ENCODE measurements around the gene CSNK1G1. TPM values are rescaled to one million over a fixed set of nuclear protein-coding genes. Genes with fewer than 3 reads are reported as not detected.
A peak's percentile ranks its signal among the peaks of the same experiment; 100 is the strongest.
"Not testable (repeated sequence)": the region's sequence is repeated elsewhere in the genome, so short reads cannot be mapped to it uniquely, and the experiment has no call there.

Gene CSNK1G1
- 26.3 TPM for polyA plus RNA-seq (ENCODE audit: insufficient read length)
- long read RNA-seq, donor 1, full-length matches to known transcripts: 4 of 4 reads
- long read RNA-seq, donor 1, partial matches to known transcripts: 0 of 4 reads
- long read RNA-seq, donor 1, other reads (novel, unspliced or antisense): 0 of 4 reads
- long read RNA-seq, donor 2, full-length matches to known transcripts: 1 of 1 reads
- long read RNA-seq, donor 2, partial matches to known transcripts: 0 of 1 reads
- long read RNA-seq, donor 2, other reads (novel, unspliced or antisense): 0 of 1 reads
- long read RNA-seq, donor 3, full-length matches to known transcripts: 2 of 2 reads
- long read RNA-seq, donor 3, partial matches to known transcripts: 0 of 2 reads
- long read RNA-seq, donor 3, other reads (novel, unspliced or antisense): 0 of 2 reads
- long read RNA-seq, donor 4: 0 reads
- long read RNA-seq, donor 5, full-length matches to known transcripts: 2 of 19 reads
- long read RNA-seq, donor 5, partial matches to known transcripts: 17 of 19 reads
- long read RNA-seq, donor 5, other reads (novel, unspliced or antisense): 0 of 19 reads
- long read RNA-seq, donor 6, full-length matches to known transcripts: 2 of 2 reads
- long read RNA-seq, donor 6, partial matches to known transcripts: 0 of 2 reads
- long read RNA-seq, donor 6, other reads (novel, unspliced or antisense): 0 of 2 reads
- long read RNA-seq, donor 7, full-length matches to known transcripts: 4 of 4 reads
- long read RNA-seq, donor 7, partial matches to known transcripts: 0 of 4 reads
- long read RNA-seq, donor 7, other reads (novel, unspliced or antisense): 0 of 4 reads
- long read RNA-seq, donor 8, partial matches to known transcripts: 0 of 3 reads
- long read RNA-seq, donor 8, other reads (novel, unspliced or antisense): 0 of 3 reads

DNA sequence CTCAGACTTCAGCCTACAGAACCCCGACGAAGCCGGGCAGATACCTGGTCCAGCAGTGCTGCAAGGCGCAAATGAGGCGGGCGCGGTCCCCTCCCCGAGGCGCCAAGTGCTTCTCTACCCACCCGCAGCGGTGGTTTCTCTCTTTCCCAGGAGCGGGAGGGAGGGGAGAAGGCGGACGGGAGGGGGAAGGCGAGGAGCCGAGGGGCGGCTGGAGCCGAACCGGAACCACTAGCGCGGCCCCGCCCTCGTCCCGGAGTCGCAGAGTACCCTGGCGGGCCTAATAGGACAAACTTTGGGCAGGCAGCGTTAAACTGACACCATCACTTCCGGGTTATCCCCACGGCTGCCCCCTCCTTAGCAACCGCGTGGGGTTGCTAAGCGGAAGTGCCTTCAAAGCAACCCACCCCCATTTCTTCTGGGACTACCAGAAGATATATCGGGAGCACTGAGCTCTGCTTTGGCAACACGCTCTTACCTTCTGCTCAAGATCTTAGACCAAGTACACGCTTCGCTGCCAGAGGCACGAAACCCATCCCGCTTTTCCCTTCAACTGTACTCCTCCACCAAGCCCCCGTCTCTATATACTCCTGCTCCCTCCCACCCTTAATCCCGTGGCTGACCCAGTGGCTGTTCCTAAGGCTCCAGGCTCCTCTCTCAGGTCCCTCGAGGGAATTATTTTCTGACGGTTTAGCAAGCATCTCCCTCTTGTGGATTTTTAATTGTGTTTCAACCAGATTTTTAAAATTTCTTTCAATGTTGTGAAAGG lies at the start of gene CSNK1G1:
Gene CSNK1G1 (minus strand): TSS at position 230 of the 766 bp plus-strand sequence. CDS start 55,674 bp downstream, outside the sequence.
- peak; percentile 98 for DNase-seq

DNA sequence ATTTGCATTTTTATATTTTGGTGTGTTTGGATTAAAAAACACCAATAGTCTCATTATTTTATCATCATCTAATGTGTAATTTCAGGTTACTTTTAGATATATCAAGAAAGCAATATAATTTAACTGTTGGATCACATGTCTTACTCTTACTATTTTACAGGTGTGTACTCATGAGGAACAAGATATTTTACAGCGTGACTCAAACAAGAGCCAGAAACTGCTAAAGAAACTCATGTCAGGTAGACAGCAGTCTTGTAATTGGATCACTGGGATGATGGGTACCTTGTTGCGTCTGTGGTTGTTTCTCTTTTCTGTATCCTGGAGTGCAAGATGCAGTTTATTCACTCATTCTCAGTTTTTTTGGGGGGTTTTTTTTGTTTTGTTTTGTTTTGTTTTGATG lies 44.6 kb upstream of the CSNK1G1 start:
- DNase-seq: no peak

DNA sequence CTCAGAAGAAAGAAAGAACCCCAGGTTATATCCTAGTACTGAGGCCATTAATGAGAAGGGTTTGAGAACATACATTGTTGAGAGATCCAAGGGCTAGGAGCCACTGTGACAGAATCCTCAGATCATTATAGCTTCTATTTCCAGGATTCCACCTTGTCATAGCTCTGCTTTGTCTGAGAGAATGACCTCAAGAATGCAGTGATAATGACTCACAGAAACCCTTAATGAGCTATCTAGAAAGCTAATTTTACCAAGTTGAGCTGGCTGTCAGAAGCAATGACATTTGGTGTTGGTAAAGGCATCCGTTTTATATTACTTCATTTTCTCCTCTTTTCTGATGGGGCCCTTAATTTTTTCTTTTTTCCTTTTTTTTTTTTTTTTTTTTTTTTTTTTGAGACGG lies 42.6 kb upstream of the CSNK1G1 start:
- no peak for DNase-seq

DNA sequence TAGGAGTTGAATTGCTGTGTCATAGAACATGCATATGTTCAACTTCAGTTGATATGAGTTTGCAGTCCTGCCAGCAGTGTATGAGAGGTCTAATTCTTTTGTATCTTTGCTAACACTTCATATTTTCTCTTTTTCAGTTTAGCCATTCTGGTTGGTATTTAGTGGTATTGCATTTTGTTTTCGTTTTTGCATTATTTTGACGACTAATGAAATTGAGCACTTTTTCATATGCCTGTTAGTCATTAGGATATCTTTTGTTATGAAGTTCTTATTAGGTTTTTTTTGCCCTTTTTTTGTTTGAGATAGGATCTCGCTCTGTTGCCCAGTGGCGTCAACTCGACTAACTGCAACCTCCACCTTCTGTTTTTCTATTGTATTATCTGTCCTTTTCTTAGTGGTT lies 40.8 kb upstream of the CSNK1G1 start:
- no peak for DNase-seq

DNA sequence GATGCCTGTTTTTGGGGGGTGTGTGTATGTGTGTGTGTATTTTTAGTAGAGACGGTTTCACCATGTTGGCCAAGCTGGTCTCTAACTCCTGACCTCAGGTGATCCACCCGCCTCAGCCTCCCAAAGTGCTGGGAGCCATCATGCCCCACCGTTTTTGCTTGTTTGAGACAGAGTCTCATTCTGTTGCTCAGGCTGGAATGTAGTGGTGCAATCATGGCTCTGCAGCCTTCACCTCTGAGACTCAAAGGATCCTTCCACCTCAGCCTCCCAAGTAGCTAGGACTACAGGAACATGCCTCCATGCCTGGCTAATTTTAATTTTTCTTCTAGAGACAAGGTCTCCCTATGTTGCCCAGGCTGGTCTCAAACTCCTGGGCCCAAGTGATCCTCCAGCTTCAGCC lies 36.5 kb upstream of the CSNK1G1 start:
- DNase-seq: not testable (repeated sequence)

DNA sequence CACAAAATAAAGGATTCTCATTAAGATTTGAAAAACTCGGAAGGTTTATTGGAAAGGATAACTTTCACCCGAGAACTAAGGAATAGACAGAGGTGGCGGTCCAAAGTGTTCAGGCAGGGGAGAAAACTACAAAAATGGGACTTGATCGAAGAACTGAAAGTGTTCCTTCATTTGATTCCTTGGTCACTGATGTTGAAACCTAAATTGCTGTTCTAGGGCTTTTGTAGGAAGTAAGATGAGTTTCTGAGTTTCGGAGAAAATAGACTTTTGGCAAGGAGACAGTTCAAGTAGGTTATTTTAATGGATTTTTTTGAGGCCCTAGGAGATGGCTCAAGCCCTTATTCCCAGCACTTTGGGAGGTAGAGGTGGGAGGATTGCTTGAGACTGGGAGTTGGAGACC lies 33.1 kb upstream of the CSNK1G1 start:
- no peak for DNase-seq

DNA sequence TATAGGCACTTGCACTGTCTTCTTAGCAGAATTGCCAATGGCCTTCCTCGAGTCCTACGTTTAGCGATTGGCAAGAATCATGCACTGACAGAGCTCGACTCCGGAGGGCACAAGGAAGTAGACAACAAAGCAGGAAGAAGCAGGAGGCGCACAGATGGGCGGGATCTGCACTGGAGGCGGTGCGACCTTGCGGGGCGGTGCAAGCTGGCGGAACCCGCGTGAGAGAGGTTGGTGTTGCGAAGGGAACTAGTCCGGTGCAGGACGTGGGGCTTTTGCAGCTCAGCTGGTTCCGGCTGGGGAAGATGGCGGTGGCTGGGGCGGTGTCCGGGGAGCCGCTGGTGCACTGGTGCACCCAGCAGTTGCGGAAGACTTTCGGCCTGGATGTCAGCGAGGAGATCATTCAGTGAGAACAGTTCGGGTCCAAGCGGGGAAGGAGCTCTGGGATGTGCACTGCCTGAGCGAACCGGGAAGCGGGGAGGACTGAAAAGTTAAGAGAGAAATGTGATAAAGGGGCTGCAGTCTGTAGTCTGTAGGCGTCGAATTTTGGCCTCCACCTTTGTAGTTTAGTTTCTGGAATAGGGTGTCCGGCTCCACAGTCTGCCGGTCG lies 31.7 kb upstream of the CSNK1G1 start, which contains the start of gene TRIP4:
Gene TRIP4 (plus strand): TSS at position 275 of the 607 bp plus-strand sequence. CDS start 28 bp downstream, at position 303.
- peak; percentile 90 for DNase-seq

DNA sequence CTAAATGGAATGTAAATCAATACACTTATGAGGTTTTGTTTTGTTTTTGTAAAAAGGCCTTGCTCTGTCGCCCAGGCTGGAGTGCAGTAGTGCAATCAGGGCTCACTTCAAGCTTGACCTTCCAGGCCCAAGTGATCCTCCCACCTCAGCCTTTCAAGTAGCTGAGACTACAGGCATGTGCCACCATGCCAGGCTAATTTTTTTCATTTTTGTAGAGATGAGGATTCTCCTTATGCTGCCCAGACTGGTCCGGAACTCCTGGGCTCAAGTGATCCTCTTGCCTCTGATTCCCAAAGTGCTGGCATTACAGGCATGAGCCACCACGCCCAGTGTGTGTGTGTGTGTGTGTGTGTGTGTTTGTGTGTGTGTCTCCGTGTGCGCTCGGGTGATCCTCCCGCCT lies 30.3 kb upstream of the CSNK1G1 start:
- no peak for DNase-seq

DNA sequence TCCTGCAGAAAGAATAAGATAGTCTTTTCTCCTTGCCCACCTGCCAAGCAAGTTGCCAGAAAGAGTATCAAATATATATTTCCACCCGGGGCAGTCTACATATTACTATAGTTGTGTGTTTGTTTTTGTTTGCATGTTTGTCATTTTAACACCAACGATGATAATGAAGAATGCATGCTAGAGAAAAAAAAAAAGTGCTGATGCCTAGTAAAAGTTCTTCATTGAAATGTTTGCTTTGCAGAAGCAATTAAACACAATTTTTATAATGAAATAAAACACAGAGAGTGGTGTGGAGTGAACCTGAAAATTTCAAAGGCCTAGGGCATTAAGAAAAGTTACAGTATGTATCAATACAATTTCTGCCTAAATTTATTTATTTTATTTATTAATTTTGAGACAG lies 27.8 kb upstream of the CSNK1G1 start:
- DNase-seq: no peak

DNA sequence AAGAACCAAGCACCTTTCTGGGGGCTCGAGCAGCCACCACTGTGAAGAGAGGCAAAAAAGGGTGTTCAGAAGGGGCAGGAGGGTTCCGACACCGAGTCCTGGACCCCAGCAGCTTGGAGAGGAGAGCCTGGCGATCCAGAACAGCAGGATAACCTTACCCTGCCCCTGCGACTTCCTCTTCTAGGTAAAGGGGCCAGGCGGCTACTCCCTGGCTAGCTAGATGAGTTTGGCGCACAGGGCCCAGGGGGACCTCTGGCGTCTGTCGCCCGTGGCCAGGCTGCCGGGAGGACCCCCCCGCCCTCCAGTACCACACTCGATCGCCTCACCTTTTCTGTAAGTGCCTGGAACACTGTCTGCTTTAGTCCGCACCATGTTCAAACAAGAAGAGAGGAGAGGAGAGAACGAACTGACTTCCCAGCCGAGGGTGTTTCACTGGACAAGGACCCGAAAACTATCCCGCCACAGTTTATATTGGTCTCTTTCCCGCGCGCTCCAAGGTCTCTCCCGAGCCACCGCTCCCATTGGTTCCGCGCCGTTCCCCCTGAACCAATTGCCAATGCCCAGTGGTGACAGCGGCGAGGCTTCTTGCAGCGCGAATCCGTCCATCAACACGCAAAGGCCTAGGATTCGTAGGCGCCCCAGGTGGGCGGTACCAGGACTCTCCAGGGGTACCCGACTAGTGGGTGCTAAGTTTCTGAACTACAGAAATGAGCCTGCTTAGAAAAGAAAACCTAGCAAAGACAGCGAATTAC lies 25.2 kb upstream of the CSNK1G1 start, which contains the start of gene PCLAF:
Gene PCLAF (minus strand): TSS at position 442 of the 752 bp plus-strand sequence. CDS start 70 bp downstream, at position 372.
- DNase-seq: peak; percentile 94

DNA sequence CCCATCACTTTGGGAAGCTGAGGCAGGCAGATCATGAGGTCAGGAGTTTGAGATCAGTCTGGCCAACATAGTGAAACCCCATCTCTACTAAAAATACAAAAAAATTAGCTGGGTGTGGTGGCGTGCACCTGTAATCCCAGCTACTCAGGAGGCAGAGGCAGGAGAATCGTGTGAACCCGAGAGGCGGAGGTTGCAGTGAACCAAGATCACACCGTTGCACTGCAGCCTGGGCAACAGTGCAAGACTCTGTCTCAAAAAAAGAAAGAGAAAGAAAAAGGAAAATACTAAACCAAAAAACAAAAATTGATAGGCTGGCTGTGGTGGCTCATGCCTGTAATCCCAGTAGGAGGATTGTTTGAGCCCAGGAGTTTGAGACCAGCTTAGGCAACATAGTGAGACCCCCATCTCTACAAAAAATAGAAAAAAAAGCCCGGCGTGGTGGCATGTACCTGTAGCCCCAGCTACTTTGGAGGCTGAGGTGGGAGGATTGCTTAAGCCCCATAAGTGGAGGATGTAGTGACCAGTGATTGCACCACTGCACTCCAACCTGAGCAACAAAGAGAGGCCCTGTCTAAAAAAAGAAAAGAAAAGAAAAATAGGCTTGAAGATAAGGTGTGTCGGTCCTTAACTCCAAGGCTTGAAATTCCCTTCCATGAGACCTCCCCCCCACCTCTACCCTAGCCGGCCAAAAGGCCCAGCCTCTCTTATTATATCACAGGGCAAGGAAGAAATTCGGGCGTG lies 24.3 kb upstream of the CSNK1G1 start:
- DNase-seq: not testable (repeated sequence)

DNA sequence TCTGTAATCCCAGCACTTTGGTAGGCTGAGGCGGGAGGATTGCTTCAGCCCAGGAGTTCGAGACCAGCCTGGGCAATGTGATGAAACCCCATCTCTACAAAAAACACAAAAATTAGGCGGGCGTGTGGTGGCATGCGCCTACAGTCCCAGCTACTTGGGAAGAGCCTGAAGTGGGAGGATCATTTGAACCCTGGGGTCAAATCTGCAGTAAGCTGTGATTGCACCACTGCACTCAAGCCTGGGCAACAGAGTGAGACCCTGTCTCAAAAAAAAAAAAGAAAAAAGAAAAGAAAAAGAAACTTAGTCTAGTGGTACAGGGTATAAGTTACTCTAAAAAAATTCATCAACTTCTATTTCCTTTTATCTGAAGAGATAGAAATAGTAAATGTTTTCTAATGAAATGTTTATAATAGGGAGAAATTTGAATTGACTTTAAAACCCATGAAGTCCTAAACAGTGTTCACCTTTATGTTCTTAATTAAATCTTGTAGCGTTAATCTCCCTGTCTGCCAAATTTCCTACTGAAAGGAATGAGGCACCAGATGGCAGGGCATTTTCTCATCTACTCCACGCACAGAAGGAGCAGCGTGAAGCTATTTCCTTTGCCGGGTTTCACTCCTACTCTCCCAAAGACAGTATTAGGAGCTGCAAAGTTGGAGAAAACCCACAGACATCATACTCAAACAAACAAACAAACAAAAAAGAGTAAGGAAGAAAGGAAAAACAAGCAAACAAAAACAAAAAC lies 23.4 kb upstream of the CSNK1G1 start:
- no peak for DNase-seq

DNA sequence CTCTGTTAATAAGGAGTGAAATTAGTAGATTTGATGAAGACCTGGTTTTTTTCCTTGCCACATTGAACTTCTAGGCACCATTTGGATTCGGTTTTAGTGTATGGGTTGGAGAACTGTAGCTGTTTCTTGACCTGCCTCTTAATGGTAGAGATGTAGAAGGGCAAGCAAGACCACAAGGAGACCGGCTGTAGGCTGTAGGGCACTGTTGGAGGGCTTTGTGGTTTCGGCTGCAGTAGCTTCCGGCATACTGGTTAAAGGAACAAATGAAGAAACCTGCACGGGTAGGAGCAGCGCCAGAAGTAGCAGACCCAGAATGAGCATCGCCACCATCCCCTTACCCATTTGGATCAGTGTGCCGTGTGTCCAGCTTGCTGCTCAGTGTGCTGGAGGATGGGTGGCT lies 17.4 kb upstream of the CSNK1G1 start:
- DNase-seq: no peak

DNA sequence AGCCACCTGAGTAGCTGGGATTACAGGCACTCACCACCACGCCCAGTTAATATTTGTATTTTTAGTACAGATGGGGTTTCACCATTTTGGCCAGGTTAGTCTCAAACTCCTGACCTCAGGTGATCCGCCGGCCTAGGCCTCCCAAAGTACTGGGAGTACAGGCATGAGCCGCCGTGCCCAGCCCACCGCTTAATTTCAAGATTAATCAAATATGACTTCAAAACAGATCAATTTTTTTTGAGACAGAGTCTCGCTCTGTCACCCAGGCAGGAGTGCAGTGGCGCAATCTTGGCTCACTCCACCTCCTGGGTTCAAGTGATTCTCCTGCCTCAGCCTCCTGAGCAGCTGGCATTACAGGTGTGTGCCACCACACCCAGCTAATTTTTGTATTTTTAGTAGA lies 15.4 kb upstream of the CSNK1G1 start:
- not testable (repeated sequence) for DNase-seq

DNA sequence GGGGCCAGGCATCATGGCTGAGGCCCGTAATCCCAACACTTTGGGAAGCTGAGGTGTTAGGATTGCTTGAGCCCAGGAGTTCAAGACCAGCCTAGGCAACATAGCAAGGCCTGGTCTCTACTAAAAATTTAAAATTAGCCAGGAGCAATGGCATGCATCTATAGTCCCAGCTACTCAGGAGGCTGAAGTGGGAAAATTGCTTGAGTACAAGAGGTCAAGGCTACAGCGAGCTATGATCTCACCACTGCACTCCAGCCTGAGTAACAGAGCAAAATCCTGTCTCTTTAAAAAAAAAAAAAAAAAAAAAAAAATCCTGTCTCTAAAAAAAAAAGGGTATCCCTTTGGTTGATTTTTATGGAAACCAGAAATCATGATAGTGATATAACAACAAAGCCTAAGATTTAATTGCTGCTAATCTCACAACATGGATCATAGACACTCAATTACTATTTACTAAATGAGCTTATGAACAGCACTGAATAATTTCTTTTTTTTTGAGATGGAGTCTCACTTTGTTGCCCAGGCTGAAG lies 13.2 kb upstream of the CSNK1G1 start:
- DNase-seq: no peak

DNA sequence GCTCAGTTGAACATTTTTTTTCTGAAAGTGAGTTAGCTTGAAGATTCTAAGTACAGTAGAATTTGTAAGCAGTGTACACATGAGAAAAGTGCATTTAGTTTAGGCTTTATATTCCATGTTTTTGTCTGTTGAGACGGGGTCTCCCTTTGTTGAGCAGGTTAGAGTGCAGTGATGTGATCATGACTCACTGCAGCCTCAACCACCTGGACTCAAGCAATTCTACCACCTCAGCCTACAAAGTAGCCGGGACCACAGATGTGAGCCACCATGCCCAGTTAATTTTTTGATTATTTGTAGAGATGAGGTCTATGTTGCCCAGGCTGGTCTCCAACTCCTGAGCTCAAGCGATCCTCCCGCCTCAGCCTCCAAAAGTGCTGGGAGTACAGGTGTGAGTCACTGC lies 5.3 kb upstream of the CSNK1G1 start:
- DNase-seq: no peak

DNA sequence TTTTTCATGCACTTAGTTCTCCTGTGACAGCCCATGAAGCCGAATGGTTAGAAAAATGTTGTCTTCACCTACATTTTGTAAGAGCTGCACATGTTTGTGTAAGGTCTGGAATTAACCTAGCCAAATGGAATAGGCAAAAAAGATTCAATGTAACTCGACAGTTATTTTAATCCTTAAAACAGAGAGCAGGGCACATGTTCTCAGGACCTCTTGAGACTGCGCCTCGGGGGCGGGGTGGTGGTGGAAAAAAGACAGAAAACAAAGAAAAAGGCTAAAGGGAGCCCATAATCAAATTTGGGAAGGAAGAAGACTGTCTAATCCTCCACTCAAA lies 702 bp upstream of the CSNK1G1 start:
- DNase-seq: no peak

DNA sequence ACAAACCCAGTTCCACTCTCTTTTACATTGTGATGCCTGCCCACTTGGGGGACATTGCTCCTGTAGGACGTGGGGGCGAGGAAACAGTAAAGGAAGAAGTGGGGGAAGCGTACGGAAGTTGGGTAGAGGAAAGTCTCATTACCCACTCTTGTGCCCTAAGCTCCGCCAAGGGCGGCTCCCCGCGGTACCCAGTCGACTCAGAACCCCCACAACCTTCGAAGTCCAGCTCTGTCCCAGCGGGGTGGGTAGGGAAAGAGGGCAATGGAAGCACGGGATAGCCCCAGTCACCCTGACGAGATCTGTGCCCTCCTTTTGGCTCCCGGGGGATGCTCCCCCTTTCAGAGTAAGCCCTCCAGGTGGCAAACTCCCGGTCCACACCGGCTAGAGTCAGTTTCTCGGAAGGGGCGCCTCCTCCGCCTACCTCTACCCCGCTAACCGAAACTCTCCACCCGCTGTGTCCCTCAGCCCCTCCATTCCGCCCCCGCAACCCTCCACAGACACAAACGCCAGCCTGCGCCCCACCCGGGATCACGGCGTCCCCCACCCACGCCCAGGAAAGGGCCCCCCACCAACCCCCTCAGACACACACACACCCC lies 527 bp downstream of the CSNK1G1 start:
- peak; percentile 28 for DNase-seq
